ENCODE results near the gene HECW1.

Gene HECW1

GRCh38 chr7:43506460-43506859 lies 394.0 kb downstream of the HECW1 start:
- DNase-seq (ENCODE audit: low spot score), result no peak

DNA sequence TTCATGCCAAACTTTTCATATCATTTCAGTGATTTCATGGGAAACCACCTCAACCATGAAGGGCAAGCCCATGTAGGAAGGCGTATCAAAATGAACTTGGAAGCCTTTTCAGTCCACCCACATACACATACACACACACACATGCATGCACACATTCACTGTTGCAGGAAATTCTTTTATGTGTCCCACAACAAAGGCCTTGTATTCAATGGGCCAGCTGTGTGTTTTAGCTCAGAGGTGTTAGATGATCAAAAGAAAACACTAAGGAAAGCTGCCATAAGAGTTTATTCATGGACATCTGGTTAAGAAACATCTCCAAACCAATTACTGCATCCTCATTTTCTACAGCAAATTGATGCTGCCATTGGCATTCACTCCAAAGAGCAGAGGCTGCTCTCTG lies 396.0 kb downstream of the HECW1 start:
- DNase-seq (ENCODE audit: low spot score), result no peak

DNA sequence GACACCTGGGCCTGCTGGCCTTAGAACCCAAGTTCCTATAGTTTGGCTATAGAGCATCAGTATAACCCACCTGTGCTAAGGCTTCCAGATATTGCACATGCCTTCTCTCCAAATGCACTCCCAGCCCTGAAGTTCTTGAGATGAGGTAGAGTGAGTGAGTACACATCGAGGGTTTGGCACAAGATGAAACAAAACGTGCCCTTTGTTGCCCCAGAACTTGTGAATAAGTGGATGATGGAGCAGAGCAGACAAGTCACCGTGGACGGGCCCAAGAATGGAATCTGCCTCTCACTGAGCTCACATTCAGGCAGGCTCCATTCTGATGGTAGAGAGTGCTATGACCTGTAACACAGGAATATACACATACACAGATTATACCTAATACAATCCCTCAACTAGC lies 397.5 kb downstream of the HECW1 start:
- DNase-seq (ENCODE audit: low spot score), result no peak

GRCh38 chr7:43511029-43511428 lies 398.6 kb downstream of the HECW1 start:
- DNase-seq (ENCODE audit: low spot score), result no peak

GRCh38 chr7:43511769-43512515 lies 399.5 kb downstream of the HECW1 start:
- DNase-seq (ENCODE audit: low spot score), result no peak

DNA sequence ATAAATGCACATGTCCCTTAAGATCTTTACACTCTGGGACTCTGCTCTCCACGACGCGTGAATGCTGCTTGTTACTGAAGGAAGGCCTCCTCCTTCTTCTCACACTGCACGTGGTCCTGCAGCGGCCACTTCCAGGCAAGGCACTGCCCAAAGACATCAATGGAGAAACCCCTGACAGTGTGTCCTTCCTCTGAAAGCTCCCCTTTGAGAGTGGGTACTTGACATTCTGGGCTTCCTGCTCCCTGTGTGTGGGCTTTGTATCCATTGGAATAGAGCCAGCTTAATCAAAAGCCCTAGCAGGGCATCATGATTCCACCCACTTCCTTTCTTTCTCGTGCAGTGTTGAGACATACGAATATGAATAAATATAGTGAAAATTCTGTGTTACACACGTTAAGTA lies 400.8 kb downstream of the HECW1 start:
- no peak for DNase-seq (ENCODE audit: low spot score)

- DNase-seq (ENCODE audit: low spot score), result no peak
Observed at GRCh38 chr7:43516581-43517342, 404.3 kb downstream of the HECW1 start.

GRCh38 chr7:43517464-43517863 lies 405.0 kb downstream of the HECW1 start:
- no peak for DNase-seq (ENCODE audit: low spot score)

GRCh38 chr7:43520201-43520600 lies 407.8 kb downstream of the HECW1 start:
- no peak for DNase-seq (ENCODE audit: low spot score)

- peak; percentile 89 for DNase-seq (ENCODE audit: low spot score)
Observed at GRCh38 chr7:43522406-43523156, 410.1 kb downstream of the HECW1 start.

GRCh38 chr7:43528576-43529354 lies 416.3 kb downstream of the HECW1 start:
- no peak for DNase-seq (ENCODE audit: low spot score)

- DNase-seq (ENCODE audit: low spot score), result no peak
Observed at GRCh38 chr7:43530553-43531410, 418.3 kb downstream of the HECW1 start.

- DNase-seq (ENCODE audit: low spot score), result no peak
Observed at GRCh38 chr7:43531700-43532099, 419.3 kb downstream of the HECW1 start.

- peak; percentile 37 for DNase-seq (ENCODE audit: low spot score)
Observed at GRCh38 chr7:43533801-43534479, 421.5 kb downstream of the HECW1 start.

DNA sequence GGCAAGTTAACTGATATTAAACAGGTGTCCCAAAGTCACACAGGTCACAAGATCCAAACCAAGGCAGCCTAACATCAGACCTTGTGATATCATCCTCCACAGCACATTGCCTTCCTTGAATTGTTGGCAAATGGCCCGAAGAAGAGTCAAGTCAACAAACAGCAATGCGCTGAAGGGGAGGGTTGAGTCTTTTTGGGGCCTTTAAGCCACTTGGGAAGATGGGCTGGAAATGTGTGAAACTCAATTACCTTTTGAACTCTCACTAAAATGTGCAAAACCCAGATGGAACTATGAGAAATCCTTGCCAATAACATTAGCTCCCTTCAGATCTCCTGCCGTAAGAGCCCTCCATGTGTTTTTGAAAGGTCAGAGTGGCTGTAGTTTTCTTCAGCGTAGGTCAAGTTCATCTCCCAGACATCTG lies 422.6 kb downstream of the HECW1 start:
- no peak for DNase-seq (ENCODE audit: low spot score)

DNA sequence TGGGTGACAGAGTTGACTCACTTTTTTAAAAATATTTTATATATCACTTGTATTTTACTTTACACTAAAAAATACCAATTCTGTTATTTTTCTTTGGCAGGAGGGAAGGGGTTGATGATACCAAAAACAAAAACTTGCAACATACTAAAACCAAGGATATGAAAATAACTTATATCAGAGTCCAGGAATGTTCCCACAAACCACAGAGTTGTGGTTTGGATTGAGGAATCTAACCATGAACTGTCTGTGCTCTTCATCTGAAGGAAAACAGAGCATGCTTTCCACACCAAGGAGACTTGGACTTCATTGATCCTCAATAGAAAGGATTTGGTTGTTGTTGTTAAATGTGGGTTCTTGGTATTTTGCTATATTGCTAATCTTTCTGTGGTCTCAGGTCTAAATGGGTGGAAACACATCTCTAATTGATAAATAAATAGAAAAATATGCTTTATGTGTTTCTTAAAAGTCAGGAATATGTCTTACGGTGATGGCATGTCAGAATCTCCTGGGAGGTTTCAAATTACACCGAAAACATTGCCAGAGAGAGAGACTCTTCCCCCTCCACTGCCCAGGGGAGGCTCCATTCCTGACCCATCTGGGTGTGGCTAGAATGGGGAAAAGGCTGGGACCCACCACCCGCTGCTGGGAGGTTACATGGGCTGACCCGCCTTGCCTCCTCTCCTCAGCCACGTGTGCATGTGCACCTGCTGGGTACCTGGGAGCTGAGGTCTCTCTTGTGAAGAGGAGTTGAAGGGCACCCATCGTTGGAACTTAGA lies 423.6 kb downstream of the HECW1 start:
- peak; percentile 79 for DNase-seq (ENCODE audit: low spot score)

GRCh38 chr7:43536773-43537172 lies 424.3 kb downstream of the HECW1 start:
- DNase-seq (ENCODE audit: low spot score), result no peak

GRCh38 chr7:43537765-43538403 lies 425.4 kb downstream of the HECW1 start:
- DNase-seq (ENCODE audit: low spot score), result peak; percentile 49

DNA sequence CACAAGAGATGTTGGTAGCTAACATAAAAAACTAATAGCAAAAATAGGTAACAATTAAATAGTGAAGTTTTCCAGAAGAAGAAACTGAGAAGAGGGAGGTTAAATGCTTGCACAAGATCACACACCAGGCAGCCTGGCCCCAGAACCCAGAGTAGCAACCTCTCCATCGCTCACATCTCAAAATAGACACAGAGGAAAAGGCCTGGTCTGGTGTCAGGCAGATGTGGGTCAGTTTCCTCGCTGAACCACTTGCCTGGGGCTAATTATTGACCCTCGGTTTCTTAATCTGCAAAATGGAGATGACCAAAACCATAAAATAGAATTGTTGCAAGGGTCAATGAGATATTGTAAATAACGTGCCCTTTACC lies 425.9 kb downstream of the HECW1 start:
- DNase-seq (ENCODE audit: low spot score), result no peak

All from AG08395 (cell line).